GM10847 (cell line): Measurements from ENCODE around the gene FLT4.

ENCODE experiments used
- POLR2A ChIP-seq: IDR thresholded peaks from 2 replicates; pipeline ENCODE4 v1.6.1; 2011; ENCODE audit not compliant: insufficient read length; ENCODE audit errors: extremely low read depth

The FLT4 gene

DNA sequence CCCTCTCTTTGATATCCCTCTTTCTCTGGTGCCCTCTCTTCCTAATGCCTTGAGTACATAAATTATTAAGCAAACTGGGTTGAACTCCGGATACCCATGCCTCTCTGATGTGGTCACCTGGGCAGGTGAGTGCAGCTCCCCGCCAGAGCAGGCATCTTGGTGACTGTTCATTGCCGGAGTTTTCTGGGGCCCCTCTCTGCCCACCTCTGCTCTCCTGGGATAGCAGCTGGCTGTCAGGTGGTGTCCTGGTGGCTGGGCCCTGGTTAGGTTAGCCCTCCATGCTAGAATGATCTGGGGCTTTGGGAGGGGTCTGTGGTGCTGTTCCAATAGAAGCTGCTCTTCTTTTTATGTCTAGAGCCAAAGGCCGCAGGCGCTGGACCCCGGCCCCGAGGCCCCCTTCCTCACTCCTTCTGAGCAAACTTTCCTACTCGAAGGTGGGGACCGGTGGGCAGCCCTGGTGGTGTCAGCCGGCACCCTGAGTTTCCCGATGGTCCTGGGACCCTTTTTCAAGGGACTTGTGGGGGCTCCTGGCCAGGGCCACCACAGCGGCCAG, 53.2 kb downstream of the FLT4 start:
- no peak for TF ChIP-seq POLR2A

DNA sequence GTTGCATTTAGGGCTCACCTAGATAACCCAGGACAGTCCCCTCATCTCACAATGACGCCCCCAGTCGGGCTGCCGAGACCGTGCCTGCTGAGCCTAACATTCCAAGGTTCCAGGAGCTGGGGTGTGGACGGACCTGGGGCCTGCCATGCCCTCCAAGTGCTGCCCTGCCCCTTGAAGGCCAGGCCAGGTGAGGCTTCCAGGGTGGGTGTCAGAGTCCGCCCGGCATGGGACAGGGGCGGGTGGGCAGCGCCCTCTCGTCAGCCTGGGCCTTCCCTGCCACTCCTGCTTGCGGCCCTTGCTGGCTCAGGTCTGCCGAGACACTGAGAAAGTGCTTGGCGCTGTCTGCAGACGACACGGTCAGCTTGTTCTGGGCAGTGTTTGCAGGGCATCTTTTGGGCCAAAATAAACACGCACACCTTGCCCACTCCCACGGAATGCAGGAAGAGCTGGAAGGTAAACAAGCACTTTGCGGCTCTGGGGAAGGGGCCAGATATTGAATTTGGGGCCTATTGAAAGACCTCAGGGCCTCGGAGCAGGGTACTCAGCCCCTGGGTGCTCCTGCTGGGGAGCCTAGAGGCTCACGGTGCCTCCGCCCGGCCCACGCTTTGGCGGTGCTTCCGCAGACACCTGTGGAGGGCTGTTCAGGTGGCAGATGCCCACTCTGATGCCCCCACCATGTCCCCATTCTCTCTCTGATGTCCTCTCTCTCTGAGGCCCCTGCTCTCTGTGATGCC, 53.9 kb downstream of the FLT4 start:
- TF ChIP-seq POLR2A, result no peak

DNA sequence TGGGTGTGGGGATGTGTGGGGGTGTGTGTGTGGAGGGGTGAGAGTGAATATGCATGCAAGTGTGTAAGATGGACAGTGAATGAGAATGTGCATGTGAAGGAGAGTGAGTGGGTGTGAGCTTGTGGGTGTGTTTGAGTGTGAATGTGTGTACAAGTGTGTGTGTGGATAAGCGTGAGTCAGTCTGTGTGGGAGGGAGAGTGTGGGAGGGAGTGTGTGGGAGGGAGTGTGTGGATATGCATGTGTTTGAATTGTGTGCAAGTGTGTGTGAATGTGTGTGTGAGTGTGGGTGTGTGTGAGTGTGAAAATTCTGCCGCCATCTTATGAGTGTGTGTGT, 54.4 kb downstream of the FLT4 start:
- no peak for TF ChIP-seq POLR2A

DNA sequence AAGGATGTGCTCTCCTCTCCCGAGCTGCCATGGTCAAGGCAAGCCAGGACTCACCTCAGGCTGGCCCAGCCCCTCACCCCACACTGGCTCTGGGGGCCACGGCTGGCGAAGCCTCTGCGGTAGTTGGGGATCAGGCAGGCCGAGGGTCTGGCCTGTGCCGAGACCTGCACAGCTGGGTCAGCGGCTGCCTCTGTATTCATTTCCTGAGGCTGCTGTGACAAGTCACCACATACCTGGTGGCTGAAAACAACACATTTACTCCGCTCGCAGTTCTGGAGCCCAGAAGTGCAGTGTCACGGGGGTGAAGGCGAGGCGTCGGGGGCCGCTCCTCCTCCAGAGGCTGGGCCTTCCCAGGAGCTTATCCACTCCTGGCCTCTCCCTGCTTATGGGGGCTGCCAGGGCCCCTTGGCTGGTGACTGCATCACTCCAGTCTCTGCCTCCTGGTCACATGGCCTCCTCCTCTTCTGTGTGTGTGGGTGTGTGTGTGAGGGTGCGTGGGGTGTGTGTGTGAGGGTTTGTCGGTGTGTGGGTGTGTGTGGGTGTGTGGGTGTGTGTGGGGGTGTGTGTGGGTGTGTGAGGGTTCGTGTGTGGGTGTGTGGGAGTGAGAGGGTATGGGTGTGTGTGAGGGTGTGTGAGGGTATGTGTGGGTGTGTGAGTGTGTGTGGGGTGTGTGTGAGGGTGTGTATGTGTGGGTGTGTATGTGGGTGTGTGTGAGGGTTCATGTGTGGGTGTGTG, 54.9 kb downstream of the FLT4 start:
- TF ChIP-seq POLR2A, result no peak

DNA sequence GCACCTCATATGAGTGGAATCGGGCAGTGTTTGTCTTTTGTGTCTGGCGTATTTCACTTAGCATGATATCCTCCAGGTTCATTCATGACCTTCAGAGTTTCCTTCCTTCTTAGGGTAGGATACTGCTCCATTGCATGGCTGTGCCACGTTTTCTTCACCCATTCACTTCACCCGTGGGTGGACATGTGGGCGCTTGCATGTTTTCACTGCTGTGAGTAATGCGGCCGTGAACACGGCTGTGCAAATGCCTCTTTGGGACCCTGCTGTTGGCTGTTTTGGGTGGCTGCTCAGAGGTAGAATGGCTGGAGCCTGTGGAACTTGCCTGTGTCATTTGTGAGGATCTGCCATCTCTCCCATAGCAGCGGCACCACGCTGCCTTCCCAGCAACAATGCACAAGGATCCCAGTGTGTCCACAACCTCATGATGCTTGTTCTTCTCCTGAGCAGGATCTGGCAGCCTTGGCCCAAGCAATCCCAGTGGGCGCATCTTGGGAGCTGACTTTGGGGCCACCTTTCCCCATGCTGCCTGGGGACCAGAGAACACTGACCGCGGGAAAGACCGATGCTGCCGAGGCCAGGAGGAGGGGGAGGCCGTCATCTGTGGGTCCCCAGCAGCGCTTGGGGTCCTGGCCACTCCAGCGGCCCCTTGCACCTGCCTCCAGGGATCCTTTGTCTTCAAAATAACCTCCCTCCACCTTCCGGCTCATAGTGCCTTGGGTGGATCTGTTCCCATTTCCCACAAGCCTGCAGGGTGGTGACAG, 55.8 kb downstream of the FLT4 start:
- no peak for TF ChIP-seq POLR2A

DNA sequence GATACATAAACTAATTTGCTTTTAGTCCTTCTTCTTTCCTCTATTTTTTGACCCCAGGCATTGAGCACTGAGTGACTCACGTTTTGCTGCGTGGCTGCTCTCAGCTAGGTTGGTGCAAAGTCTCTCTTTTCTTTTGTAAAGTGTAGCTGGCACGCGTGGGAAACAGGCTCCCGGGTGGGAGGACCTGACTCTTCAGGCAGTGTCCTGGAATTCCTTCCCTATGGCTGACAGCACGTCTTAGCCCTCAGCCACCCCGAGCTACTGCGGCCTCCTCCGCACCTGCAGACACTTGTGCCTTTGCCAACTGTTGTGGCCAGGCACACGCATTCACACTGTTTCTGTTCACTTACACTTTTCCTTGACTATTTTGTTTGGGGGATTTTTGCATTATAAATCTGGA, 57.2 kb downstream of the FLT4 start:
- no peak for TF ChIP-seq POLR2A

DNA sequence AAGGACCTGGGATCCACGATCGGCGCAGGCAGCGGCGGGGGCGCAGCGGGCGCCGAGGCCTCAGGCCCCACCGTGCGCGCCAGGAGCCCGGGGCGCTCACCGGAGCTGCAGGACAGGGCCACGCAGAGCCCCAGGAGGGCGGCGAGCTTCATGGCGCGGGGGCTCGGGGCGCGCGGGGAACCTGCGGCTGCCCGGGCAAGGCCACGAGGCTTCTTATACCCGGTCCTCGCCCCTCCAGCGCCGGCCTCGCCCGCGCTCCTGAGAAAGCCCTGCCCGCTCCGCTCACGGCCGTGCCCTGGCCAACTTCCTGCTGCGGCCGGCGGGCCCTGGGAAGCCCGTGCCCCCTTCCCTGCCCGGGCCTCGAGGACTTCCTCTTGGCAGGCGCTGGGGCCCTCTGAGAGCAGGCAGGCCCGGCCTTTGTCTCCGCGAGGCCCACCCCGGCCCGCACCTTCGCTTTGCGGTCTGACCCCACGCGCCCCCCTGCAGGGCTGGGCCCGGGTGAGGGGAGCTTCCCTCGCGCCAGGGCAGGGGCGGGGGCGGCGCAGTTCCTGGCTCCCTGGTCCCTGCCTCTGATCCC, 58.0 kb downstream of the FLT4 start, which contains the start of gene SCGB3A1:
TSS of gene SCGB3A1 (minus strand) at position 189 of the 577 bp plus-strand sequence. CDS start at position 152, 37 bp downstream.
- no peak for TF ChIP-seq POLR2A

DNA sequence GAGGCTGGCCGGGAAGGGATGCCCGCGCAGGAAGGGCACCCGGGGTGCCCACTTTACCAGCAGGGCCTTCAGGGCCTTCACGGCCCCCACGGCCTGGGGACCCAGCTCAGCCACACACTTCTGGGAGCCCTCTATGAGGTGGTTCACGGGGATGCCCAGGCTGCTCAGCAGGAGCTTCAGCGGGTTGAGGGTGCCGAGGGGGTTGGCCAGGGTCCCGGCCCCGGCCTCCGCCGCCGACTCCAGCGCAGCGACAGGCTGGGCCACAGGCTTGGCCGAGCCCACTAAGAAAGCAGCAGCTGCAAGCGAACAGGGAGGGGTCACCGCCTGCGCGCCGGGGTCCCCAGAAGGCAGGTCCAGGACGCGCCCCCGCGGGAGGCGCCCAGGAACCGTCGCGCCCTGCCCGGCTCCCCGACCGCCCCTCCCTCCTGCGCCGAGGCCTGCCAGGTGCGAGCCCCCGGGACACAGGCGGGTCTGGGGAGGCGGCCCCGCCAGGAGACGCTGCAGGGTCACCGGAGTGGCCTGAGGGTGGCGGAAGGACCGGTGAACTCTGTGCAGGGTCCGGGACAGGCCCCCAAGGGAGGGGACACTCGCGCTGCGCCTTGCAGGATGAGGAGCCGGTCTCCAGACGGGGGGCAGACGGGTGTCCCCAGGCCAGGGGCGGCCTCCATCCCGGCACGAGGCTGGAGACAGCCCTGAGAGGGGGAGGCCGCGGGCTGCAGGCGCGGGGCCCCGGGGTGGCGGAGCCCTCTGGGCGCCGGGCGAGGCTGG, 58.7 kb downstream of the FLT4 start:
- no peak for TF ChIP-seq POLR2A

DNA sequence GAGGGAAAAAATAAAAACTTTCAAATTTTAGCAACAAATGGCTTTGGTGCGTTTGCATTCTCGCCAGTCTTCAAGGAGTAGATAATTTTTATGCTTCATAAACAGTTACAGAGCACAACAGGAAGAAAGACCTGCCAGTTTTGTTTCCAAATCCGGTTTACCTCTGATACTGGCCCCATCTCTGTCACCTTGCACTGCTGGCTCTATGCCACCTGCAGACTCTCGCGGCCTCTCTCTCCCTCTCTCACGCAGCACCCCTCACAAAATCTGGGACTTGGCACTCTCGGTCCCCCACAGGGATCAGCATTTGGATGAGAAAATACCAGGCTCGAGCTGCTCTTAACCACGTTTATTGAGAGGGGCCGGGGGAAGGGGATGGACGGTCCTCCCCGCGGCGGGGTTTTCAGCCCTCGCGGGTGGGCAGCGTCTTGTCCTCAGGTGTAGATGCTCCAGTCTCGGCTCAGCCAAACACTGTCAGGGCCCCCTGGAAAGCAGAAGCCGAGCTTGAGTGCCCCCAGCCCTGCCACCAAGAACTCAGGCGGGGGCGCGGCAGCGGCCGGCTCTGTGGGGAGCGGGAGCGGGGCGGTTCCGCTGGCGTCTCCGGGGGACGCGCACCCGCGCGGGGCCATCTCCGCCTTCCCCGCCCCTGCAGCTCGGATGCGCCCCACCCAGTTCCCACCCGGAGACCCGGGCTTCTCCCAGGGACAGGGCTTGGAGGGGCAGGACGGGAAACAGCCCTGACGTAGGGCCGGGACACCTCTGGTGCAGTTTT, 59.4 kb downstream of the FLT4 start:
- TF ChIP-seq POLR2A, result no peak

DNA sequence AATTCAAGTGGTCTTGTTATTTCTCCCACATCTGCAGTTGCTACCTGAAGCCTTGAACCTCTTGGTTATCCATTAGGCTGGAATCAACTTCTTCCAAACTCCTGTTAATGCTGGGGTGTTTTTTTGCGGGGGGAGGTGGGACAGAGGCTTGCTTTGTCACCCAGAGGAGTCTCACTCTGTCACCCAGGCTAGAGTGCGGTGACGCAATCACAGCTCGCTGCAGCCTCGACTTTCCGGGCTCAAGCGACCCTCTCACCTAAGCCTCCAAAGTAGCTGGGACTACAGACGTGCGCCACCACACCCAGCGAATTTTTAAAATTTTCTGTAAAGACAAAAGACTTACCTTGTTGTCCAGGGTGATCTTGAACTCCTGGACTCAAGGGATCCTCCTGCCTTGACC, 62.5 kb downstream of the FLT4 start:
- no peak for TF ChIP-seq POLR2A

DNA sequence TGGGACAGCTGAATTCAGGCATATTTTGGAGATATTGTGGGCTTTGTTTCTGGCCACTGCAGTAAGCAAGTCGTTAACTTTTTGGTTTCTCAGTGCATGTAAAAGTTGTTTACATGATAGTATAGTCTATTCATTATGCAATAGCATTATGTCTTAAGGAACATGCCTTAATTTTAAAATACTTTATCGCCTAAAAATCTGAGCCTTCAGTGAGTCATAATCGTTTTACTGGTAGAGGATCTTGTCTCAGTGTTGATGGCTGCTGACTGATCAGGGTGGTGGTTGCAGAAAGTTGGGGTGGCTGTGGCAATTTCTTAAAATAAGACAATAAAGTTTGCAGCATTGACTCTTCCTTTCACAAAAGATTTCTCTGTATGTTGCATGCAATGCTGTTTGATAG, 63.2 kb downstream of the FLT4 start:
- TF ChIP-seq POLR2A, result no peak

DNA sequence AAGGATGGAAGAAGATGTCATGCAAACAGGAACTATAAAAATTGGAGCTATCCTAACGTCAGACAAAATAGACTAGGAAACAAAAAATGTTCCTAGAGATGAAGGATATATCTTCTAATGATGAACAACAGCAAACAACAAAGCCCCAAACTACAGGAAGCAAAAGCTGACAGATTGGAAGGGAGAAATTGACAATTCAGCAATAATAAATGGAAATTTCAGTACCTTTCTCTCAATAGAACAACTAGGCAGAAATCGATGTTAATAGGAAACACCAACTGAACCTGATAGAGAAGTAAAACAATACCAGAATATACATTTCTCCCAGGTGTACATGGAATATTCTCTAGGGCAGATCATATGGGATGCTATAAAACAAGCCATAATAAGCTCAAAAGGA, 65.7 kb downstream of the FLT4 start:
- TF ChIP-seq POLR2A, result no peak

DNA sequence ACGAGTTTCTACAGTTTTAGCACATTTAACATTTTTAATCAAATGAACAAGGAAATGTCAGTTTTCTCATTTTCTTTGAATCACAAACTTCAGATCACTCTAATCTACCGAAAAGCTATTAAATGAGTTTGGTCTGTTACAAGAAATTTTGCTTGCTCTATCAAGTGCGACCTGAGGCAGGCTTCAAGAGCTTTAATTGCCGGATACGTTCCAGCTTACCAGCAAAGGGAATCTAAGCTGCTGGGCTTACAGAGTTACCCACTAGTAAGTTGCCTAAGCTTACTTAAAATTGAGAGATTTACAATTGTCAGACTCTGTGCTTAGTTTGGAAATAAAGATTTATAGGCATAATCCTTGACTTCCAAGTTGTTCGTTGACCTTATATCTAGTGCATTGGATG, 68.7 kb downstream of the FLT4 start:
- no peak for TF ChIP-seq POLR2A

DNA sequence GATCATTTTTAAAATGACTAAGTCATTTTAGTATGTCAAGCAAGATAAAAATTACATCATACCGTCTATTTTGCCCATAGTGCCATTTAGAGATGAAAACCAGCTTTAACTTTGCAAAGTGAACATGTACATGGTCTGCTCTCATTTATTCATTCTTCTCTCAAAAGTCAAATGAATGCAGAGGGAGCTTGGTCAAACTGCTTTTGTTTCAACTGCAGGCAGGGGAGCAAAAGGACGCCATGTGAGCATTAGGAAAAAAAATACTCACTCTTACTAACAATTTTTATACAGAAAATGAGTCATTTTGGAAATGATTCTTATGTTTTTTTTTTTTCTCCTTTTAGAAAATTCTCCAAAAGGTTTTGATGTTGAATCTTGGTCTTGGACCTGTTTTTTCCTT, 73.8 kb downstream of the FLT4 start:
- no peak for TF ChIP-seq POLR2A
